A549 (cell line): ENCODE data around the gene CPLX1. TPM values are rescaled to one million over a fixed set of nuclear protein-coding genes. Genes with fewer than 3 reads are reported as not detected.

Experiments
- ATAC-seq, 2 experiments: fragments of 200-7000 bp in 1 of 2; fragments of >200 bp in 1 of 2; cut with Nextera tagmentation in 1 of 2; cut with Tn5 transposase in 1 of 2; 3 replicates each; pipeline versions ENCODE4 v1.8.0 to v1.9.1; 2018 to 2020; ENCODE audit warnings: mild to moderate bottlenecking in 1 of 2, moderate library complexity in 1 of 2
- CTCF ChIA-PET: fragments of 300-600 bp; sonication (Branson Sonifier 250); formaldehyde crosslinking; extraction: SDS; loops from one replicate; lab custom pipeline; 2021; ENCODE audit warnings: antibody characterized with exemption, inconsistent platforms; lab: Yijun Ruan, JAX
- POLR2A ChIA-PET: fragments of 350-600 bp; formaldehyde crosslinking; extraction: SDS; loops from one replicate; lab custom pipeline; 2021; ENCODE audit warnings: antibody characterized with exemption, inconsistent platforms; lab: Yijun Ruan, JAX
- DNase-seq, 2 experiments: peaks; one replicate each; pipeline versions ENCODE4 v3.0.0 to v3.0.0-alpha.2; 2011 to 2016; ENCODE audit warnings: low read depth in 1 of 2, low spot score in 1 of 2
- FAIRE-seq: peaks from 2 replicates; lab custom pipeline; 2011; peaks lifted over from hg19 to GRCh38; lab: Jason Lieb, UNC
- H3K27ac ChIP-seq, 2 experiments: fragments of >200 bp; sonication (Bioruptor Twin); formaldehyde crosslinking; 3 replicates each; pipeline ENCODE4 v1.5.1; 2016 to 2017
- H3K4me1 ChIP-seq: fragments of >200 bp; sonication (Bioruptor Twin); formaldehyde crosslinking; 3 replicates; pipeline ENCODE4 v1.6.1; 2016
- H3K4me2 ChIP-seq: fragments of >200 bp; sonication (Bioruptor Twin); formaldehyde crosslinking; 3 replicates; pipeline ENCODE4 v1.6.1; 2016
- H3K4me3 ChIP-seq: fragments of >200 bp; sonication (Bioruptor Twin); formaldehyde crosslinking; 3 replicates; pipeline ENCODE4 v1.5.1; 2016
- H3K9me3 ChIP-seq: fragments of >200 bp; sonication (Bioruptor Twin); formaldehyde crosslinking; 3 replicates; pipeline ENCODE4 v1.6.1; 2016
- CBX2 ChIP-seq: fragments of 200-600 bp; sonication (generic); IDR thresholded peaks from 2 replicates; pipeline ENCODE4 v1.6.1; 2016; ENCODE audit warnings: low read depth, mild to moderate bottlenecking, borderline replicate concordance
- CHD4 ChIP-seq: fragments of 200-600 bp; sonication (generic); IDR thresholded peaks from 2 replicates; pipeline ENCODE4 v1.6.1; 2016; ENCODE audit warnings: antibody characterized with exemption, mild to moderate bottlenecking, borderline replicate concordance
- CTCF ChIP-seq: fragments of >200 bp; sonication (Bioruptor Twin); formaldehyde crosslinking; IDR thresholded peaks from 3 replicates; pipeline ENCODE4 v1.5.1; 2016
- EHF ChIP-seq: fragments of 250-450 bp; sonication (Bioruptor Pico); IDR thresholded peaks from 2 replicates; pipeline ENCODE4 v1.5.0; 2020; ENCODE audit warnings: mild to moderate bottlenecking
- EHMT2 ChIP-seq: fragments of 200-600 bp; sonication (generic); IDR thresholded peaks from 2 replicates; pipeline ENCODE4 v1.6.1; 2016; ENCODE audit warnings: antibody characterized with exemption, low read depth, mild to moderate bottlenecking, moderate library complexity
- GATA3 ChIP-seq: IDR thresholded peaks from 2 replicates; pipeline ENCODE4 v1.6.1; 2012; ENCODE audit warnings: borderline replicate concordance
- HOXB13 ChIP-seq: fragments of 250-450 bp; sonication (Bioruptor Pico); IDR thresholded peaks from 2 replicates; pipeline ENCODE4 v1.5.0; 2020; ENCODE audit warnings: low read depth, mild to moderate bottlenecking, moderate library complexity
- MAX ChIP-seq: IDR thresholded peaks from 2 replicates; pipeline ENCODE4 v1.6.1; 2012
- MAZ ChIP-seq: fragments of 150-350 bp; IDR thresholded peaks from 2 replicates; pipeline ENCODE4 v1.6.1; 2014; ENCODE audit warnings: antibody characterized with exemption, low read depth, low read length, borderline replicate concordance
- NPAS2 ChIP-seq: fragments of 250-450 bp; sonication (Bioruptor Pico); IDR thresholded peaks from 2 replicates; pipeline ENCODE4 v1.8.0; 2022; ENCODE audit warnings: mild to moderate bottlenecking, moderate library complexity, borderline replicate concordance
- NR3C1 ChIP-seq: fragments of >200 bp; sonication (Bioruptor Twin); formaldehyde crosslinking; IDR thresholded peaks from 3 replicates; pipeline ENCODE4 v1.6.1; 2017
- POLR2A ChIP-seq: IDR thresholded peaks from 2 replicates; pipeline ENCODE4 v1.6.1; 2012; ENCODE audit warnings: mild to moderate bottlenecking, low read length
- POLR2AphosphoS2 ChIP-seq: conservative IDR thresholded peaks from 2 replicates; pipeline ENCODE4 v1.6.1; 2012; ENCODE audit warnings: low read length, improper control_type of control experiment, inconsistent platforms
- RARB ChIP-seq: fragments of 250-450 bp; sonication (Bioruptor Pico); IDR thresholded peaks from 2 replicates; pipeline ENCODE4 v1.8.0; 2021; ENCODE audit warnings: mild to moderate bottlenecking, moderate library complexity
- RCOR1 ChIP-seq: fragments of 150-350 bp; IDR thresholded peaks from 2 replicates; pipeline ENCODE4 v1.6.1; 2014; ENCODE audit warnings: antibody characterized with exemption, low read length, low read depth
- SREBF2 ChIP-seq: fragments of 450-650 bp; IDR thresholded peaks from 2 replicates; pipeline ENCODE4 v1.6.1; 2014; ENCODE audit warnings: mild to moderate bottlenecking, moderate library complexity
- TFCP2L1 ChIP-seq: fragments of 250-450 bp; sonication (Bioruptor Pico); IDR thresholded peaks from 2 replicates; pipeline ENCODE4 v1.5.0; 2021; ENCODE audit warnings: mild to moderate bottlenecking
- WGBS: methylation state at CpG from one replicate; pipeline ENCODE4 v1.1.6; 2017; ENCODE audit errors: missing lambda C conversion rate; 5-methylcytosine and 5-hydroxymethylcytosine counted together
- polyA plus RNA-seq, 4 experiments: library from polyadenylated mRNA; depleted of rRNA in 3 of 4; stranded (reverse); fragments of >200 nt; fragmentation: RNase III in 1 of 4; extraction: RNeasy Plus Mini Kit Qiagen cat#74134 plus additional on column Dnase treatment in 1 of 4; gene quantifications; 2 replicates in 3 of 4; 3 replicates in 1 of 4; pipeline ENCODE4 v1.2.3, GENCODE V29; 2011 to 2017
- TF ChIP-seq, protein P1 (sequence below): fragments of 150-350 bp; IDR thresholded peaks from 2 replicates; pipeline ENCODE4 v1.6.1; 2014; ENCODE audit warnings: low read depth, mild to moderate bottlenecking, low read length
- TF ChIP-seq, protein P2 (sequence below): fragments of >200 bp; sonication (Bioruptor Twin); formaldehyde crosslinking; IDR thresholded peaks from 3 replicates; pipeline ENCODE4 v1.6.1; 2016

The CPLX1 gene
- polyA plus RNA-seq, 2 of the 4 experiments (the other 2 are of a cell fraction) = 0.19 to 0.57 TPM

DNA sequence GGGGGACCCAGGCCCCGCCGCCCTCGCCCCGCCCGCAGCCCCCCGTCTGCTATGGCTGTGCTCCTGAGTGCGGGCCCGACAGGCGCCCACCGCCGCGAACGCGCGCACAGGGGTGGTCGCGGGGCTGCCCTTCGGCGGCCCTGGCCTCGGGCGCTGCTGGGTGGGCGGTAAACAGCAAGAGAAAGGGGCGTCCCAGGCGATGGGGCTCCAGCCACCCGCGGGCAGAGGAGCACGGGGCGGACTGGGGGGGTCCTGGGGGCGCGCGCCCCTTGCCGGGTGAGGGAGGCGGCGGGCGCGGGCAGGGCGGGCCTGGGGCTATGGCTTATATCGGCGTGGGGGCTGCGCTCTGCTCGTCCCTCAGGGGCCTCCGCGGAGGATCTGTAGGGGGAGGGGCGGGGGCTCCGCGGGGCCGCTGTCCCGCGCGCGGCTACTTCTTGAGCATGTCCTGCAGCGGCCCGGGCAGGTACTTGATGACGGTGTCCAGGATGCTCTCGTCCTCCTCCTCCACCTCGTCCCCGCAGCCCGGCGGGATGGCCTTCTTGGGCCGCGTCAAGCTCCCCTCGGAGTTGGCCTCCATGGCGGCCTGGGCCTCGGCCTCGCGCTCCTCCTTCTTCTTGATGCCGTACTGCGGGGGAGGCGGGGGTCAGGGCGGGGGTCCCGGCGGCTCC lies 39.7 kb downstream of the CPLX1 start:
- POLR2A ChIA-PET = no interaction called here
- no peak for TF ChIP-seq POLR2A
- TF ChIP-seq SREBF2 = no peak
- TF ChIP-seq GATA3 = no peak
- TF ChIP-seq CTCF = no peak
- no peak for TF ChIP-seq CHD4
- TF ChIP-seq RCOR1 = no peak
- TF ChIP-seq CBX2 = no peak
- TF ChIP-seq MAZ = no peak
- TF ChIP-seq TFCP2L1 (CRISPR knock-in tag) = no peak
- TF ChIP-seq HOXB13 (CRISPR knock-in tag) = no peak
- TF ChIP-seq, protein P1, sequence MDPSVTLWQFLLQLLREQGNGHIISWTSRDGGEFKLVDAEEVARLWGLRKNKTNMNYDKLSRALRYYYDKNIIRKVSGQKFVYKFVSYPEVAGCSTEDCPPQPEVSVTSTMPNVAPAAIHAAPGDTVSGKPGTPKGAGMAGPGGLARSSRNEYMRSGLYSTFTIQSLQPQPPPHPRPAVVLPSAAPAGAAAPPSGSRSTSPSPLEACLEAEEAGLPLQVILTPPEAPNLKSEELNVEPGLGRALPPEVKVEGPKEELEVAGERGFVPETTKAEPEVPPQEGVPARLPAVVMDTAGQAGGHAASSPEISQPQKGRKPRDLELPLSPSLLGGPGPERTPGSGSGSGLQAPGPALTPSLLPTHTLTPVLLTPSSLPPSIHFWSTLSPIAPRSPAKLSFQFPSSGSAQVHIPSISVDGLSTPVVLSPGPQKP = no peak
- TF ChIP-seq, protein P2, sequence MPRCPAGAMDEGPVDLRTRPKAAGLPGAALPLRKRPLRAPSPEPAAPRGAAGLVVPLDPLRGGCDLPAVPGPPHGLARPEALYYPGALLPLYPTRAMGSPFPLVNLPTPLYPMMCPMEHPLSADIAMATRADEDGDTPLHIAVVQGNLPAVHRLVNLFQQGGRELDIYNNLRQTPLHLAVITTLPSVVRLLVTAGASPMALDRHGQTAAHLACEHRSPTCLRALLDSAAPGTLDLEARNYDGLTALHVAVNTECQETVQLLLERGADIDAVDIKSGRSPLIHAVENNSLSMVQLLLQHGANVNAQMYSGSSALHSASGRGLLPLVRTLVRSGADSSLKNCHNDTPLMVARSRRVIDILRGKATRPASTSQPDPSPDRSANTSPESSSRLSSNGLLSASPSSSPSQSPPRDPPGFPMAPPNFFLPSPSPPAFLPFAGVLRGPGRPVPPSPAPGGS = no peak
- TF ChIP-seq EHMT2 = no peak
- no peak for TF ChIP-seq NPAS2 (CRISPR knock-in tag)
- TF ChIP-seq POLR2AphosphoS2 = no peak
- no peak for TF ChIP-seq NR3C1
- H3K27ac ChIP-seq = no peak overlapping the region
- peaks cover 5% of the 10 kb centered on the region for H3K4me1 ChIP-seq
- DNase-seq = no peak
- H3K9me3 ChIP-seq = no peaks in the 10 kb centered on the region
- 100% methylated on average over 4 of the region's 72 CpGs for whole genome bisulfite sequencing
- no peak overlapping the region for H3K4me2 ChIP-seq
- CTCF ChIA-PET = interaction anchor here (1.2 kb wide), 1 partner anchor 10 kb away, joined by 3 read pairs; no protein-coding TSS in a partner anchor
- no peak overlapping the region for H3K4me3 ChIP-seq
- ATAC-seq = no peak
- FAIRE-seq = no peak

- H3K9me3 ChIP-seq = no peaks in the 10 kb centered on the region
- H3K4me3 ChIP-seq = no peak overlapping the region
- no peak for DNase-seq
- ChIA-PET POLR2A (no interaction called here), CTCF (interaction anchor here (0.6 kb wide), 1 partner anchor 30 kb away, joined by 3 read pairs; no protein-coding TSS in a partner anchor)
- H3K4me1 ChIP-seq = peaks cover 5% of the 10 kb centered on the region
- no peak overlapping the region for H3K4me2 ChIP-seq
- no peak for FAIRE-seq
- TF ChIP-seq MAX (no peak), EHMT2 (no peak), EHF (CRISPR knock-in tag) (no peak), GATA3 (no peak), RARB (no peak), CHD4 (no peak), POLR2A (no peak)
- WGBS = 85% methylated on average over 40 of the region's 57 CpGs
- no peak overlapping the region for H3K27ac ChIP-seq
- ATAC-seq = no peak
Measured at GRCh38 chr4:785332-786073, 40.4 kb downstream of the CPLX1 start.
